GM12892 (cell line): ENCODE results near the gene KRTAP10-9.

Source experiments
- POLR2A ChIP-seq: IDR thresholded peaks from 2 replicates; pipeline ENCODE4 v1.6.1; 2011; ENCODE audit warnings: low read depth, low read length, control low read depth
- POLR2AphosphoS5 ChIP-seq: IDR thresholded peaks from 2 replicates; pipeline ENCODE4 v1.6.1; 2011; ENCODE audit warnings: low read depth, low read length, control low read depth
- TAF1 ChIP-seq: IDR thresholded peaks from 2 replicates; pipeline ENCODE4 v1.6.1; 2011; ENCODE audit warnings: low read depth, mild to moderate bottlenecking, control low read depth, low read length, borderline replicate concordance

- TF ChIP-seq TAF1 = no peak
- TF ChIP-seq POLR2A = no peak
- TF ChIP-seq POLR2AphosphoS5 = no peak
Observed at GRCh38 chr21:44606495-44606894, 20.4 kb upstream of the KRTAP10-9 start.
